ENCODE results near the gene TP53RK. TPM values are rescaled to one million over a fixed set of nuclear protein-coding genes. Genes with fewer than 3 reads are reported as not detected.

Gene TP53RK
- total and polyA plus RNA-seq, 2 of the 13 experiments (the other 11 are each of a cell fraction or from before 2014, with no cell fraction given), result 12.9 to 25.5 TPM

- TF ChIP-seq ZNF567 (CRISPR knock-in tag; IDR thresholded peaks at IDR 0.05; ENCODE audit: borderline replicate concordance) (no peak), SRSF4 (IDR thresholded peaks at IDR 0.05; ENCODE audit: low read depth, low read length, poor library complexity, severe bottlenecking) (no peak), BORCS8-MEF2B (CRISPR knock-in tag; IDR thresholded peaks at IDR 0.05) (no peak), SMYD3 (CRISPR knock-in tag; IDR thresholded peaks at IDR 0.05) (0 out of 2 replicates have a peak, but pooled peaks have one; percentile 55), RARA (CRISPR knock-in tag; IDR thresholded peaks at IDR 0.05) (peak; percentile 93), ZBTB21 (CRISPR knock-in tag; IDR thresholded peaks at IDR 0.05) (no peak), BCL6 (CRISPR knock-in tag; IDR thresholded peaks at IDR 0.05) (peak; percentile 88), ZNF510 (CRISPR knock-in tag; IDR thresholded peaks at IDR 0.05; ENCODE audit: low read depth) (no peak), ZNF891 (CRISPR knock-in tag; IDR thresholded peaks at IDR 0.05) (no peak), NR2C2 (CRISPR knock-in tag; IDR thresholded peaks at IDR 0.05; ENCODE audit: borderline replicate concordance) (no peak), ZNF878 (CRISPR knock-in tag; IDR thresholded peaks at IDR 0.05) (no peak), ZBTB33 (CRISPR knock-in tag; IDR thresholded peaks at IDR 0.05) (no peak), HOXA9 (CRISPR knock-in tag; IDR thresholded peaks at IDR 0.05; ENCODE audit: borderline replicate concordance) (no peak), HNF1A (IDR thresholded peaks at IDR 0.05; ENCODE audit: low read depth) (no peak), HNF1A (CRISPR knock-in tag; IDR thresholded peaks at IDR 0.05; ENCODE audit: borderline replicate concordance) (no peak), ZNF816 (CRISPR knock-in tag; IDR thresholded peaks at IDR 0.05; ENCODE audit: borderline replicate concordance) (no peak), CTCF (CRISPR knock-in tag; IDR thresholded peaks at IDR 0.05) (no peak), NR2F6 (IDR thresholded peaks at IDR 0.05) (peak; percentile 66), NR2F6 (CRISPR knock-in tag; IDR thresholded peaks at IDR 0.05) (peak; percentile 72; the same call in 1 of the 2 replicates), ARNTL (CRISPR knock-in tag; IDR thresholded peaks at IDR 0.05) (no peak), ATRX (CRISPR knock-in tag; IDR thresholded peaks at IDR 0.05; ENCODE audit: borderline replicate concordance) (no peak), SMAD1 (CRISPR knock-in tag; IDR thresholded peaks at IDR 0.05; ENCODE audit: borderline replicate concordance, low read depth) (no peak), ZNF101 (CRISPR knock-in tag; IDR thresholded peaks at IDR 0.05; ENCODE audit: borderline replicate concordance, low read depth) (no peak), SOX13 (IDR thresholded peaks at IDR 0.05) (no peak), SOX13 (CRISPR knock-in tag; conservative IDR thresholded peaks at IDR 0.05 in 1 of 2, IDR thresholded peaks at IDR 0.05 in 1 of 2) (peak in 1 of 2 experiments; percentile 71; a peak in 1 of 4 replicates)
These were observed 23.6 kb downstream of the TP53RK start (continued) for GRCh38 chr20:46665602-46666001.

Data from HepG2 (cell line).